Stimulated activated CD4-positive, alpha-beta T cell treated with anti-CD3 and anti-CD28 coated beads, Interleukin-15, amount 100 ng/mL, for 48 hours (primary cell): ENCODE measurements around the gene TMEM50B.
"Not testable (repeated sequence)": the region's sequence is repeated elsewhere in the genome, so short reads cannot be mapped to it uniquely, and the experiment has no call there.

ENCODE experiments used
- DNase-seq, 2 donors: peaks; one replicate each; pipeline ENCODE4 v3.0.0-alpha.2; 2020; ENCODE audit warnings: low read depth in 2 of 2

Gene TMEM50B

DNA sequence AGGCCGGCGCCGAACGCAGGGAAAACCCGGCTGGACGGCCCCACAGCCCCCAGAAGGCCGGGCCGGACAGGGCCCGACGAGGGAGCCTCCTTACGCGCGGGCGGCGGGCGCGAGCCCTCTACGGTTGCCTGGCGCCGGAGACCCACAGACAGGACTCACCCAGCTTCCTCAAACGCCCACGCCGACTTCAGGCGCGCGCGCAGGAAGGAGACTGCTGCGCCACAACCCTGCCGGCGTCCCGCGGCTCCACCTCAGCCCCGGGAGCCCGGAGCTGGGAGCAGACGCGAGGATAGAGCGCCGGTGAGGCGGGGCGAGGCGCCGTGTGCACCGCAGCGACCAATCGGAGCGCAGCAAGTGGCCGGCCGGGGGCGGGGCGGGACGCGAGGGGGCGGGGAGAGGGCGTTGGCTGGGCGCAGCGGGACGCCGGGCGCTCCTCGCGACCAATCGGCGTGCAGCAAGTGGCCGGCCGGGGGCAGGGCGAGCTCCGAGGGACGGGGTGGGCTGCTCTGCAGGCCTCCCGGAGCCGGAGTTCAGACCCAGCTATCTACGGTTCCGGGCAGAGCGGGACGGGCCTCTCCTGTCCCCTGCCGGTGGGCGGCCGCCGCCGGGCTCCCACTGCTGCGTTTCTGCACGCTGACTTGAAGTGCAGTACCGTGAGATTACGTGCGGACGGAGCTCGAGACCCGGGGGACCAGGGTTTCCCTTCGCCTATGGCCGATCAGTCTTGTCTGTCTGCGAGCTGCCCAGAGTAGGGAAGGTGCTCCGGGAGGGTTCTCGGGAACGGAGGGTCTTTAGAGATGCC is at the start of gene TMEM50B:
Gene TMEM50B (minus strand): TSS at position 296 of the 802 bp plus-strand sequence. CDS start 11,089 bp downstream, outside the sequence.
- DNase-seq, result peak; percentile 93 to 96

DNA sequence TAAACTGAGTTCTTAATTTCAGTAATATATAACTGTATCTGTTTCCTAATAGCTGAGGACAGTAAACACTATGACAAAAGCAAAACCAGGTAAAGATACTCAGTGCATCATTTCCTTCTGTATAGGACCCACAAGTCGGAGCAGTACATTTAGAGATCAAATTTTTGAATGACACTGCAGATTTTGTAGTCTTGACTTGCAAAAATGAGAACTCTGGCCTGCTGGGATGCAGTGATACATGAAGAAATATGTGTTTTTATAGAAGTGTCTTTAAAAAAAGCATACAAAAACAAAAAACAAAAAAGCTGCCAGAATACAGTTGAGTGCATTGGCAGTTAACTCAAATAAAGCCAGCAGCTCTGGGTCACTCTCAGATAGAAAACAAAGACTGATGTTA is 43.2 kb upstream of the TMEM50B start:
- no peak for DNase-seq

DNA sequence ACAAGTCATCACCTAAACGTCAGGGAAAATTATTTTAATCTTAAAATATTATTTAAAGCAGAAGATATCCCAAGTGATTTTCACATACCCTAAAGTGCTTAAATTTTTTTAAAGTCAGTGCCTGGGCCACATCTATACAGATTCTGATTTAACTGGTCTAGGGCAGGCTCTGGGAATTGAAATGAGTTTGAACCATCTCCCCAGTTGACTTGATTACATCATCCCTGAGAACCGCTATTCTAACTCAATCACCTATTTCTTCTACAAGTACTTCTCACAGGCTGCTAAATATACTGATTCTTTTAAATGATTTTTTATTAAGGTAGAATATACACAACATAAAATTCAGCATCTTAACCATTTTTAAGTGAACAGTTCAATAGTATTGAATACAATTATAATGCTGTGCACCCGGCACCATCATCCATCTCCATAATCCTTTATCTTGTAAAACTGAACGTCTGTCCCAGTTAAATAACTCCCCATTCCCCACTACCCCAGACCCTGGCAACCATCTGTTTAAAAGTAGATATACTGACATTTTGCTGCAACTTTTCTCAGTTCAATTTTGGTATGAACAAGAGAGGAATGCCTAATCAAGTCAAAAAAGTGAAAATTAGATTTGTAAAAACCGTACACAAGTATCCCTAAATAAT is 42.7 kb upstream of the TMEM50B start:
- DNase-seq, result no peak

DNA sequence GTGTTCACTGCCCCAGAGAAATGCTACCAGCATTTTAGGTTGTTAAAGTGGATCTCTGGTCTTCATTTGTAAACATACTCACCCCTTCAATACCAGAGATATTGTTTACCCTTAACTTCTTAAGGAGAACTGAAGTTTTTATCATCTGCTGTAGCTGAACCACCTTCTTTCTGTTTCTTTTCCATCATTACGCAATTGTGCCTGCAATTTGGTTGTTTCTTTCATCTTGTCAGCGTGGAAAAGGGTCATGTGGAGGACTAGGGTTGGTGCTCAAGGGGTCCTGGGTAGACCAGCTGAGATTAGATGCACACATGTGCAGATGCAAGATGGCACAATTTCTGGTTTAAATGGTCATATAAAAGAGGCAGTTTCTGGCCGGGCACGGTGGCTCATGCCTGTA is 39.1 kb upstream of the TMEM50B start:
- no peak for DNase-seq

DNA sequence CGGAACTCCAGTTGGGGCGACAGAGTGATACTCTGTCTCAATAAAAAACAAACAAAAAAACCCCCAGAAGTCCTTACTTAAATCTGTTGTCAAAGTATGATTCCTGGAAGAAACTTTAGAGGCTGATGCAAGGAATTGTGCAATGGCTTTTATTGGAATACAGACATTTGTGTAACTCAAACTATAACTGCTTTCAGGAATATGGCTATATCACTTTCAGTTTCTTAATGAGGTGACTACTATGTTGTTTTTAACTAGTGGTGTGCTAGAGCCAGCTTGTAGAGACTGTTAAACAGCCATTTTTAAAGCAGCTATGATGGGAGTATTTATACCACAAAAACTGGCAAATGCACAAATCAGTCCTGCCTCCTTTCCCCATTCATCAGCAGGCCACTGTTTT is 34.5 kb upstream of the TMEM50B start:
- no peak for DNase-seq

DNA sequence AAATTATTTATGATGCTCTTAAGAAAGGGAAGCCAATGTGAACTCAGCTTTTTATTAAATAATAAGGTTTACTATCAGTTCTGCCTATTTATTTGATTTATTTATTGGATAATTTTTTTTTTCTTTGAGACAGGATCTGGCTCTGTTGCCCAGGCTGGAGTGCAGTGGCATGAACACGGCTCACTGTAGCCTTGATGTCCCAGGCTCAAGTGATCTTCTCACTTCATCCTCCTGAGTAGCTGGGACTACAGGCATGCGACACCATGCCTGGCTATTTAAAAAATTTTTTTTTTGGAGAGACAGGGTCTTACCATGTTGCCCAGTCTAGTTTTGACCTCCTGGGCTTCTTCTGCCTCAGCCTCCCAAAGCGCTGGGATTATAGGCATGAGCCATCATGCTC is 32.7 kb upstream of the TMEM50B start:
- no peak for DNase-seq

DNA sequence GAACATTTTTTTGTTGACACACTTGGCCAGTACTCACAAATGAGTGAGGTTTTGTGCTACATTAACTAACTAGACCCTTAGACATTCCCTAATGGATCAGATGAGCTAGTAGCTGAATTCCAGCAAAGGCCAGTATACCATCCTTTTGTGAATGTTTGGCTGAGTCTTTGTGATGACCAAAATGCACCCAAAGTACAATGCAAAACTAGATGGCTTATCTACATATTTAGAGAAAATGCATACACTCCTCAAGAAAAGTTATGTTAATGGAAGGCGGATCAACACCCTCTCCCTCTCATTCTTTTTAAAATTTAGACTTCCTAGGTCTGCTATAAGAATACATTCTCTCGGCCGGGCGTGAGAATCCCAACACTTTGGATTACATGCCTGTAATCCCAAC is 31.9 kb upstream of the TMEM50B start:
- no peak for DNase-seq

DNA sequence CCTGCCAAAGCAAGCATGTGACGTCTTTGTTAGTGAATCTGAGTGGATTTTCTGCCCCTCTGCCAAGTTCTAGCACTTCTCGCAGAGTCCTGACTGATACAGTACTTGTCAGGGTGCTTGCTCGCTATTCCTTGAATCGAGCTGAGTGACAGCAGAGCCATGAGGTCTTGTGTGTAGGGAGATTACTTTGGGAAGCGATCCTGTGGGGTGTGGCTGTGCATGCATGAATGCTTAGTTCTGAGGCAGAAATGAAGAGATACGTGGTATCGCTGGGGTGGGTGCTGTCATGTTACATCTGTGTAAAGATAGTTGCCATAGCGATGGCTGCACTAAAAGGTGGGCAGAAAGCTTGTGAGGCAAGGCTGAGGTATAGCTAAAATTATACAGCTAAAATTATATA is 31.1 kb upstream of the TMEM50B start:
- no peak for DNase-seq

DNA sequence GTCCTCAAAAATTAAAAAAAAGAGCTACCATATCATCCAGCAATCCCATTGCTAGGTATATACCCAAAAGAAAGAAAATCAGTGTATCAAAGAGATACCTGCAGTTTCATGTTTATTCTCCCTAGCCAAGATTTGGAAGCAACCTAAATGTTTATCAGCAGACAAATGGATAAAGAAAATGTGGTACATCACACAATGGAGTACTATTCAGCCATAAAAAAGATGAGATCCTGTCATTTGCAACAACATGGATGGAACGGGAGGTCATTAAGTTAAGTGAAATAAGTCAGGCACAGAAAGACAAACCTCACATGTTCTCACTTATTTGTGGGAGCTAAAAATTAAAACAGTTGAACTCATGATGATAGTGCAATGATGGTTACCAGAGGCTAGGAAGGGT is 27.2 kb upstream of the TMEM50B start:
- not testable (repeated sequence) for DNase-seq

DNA sequence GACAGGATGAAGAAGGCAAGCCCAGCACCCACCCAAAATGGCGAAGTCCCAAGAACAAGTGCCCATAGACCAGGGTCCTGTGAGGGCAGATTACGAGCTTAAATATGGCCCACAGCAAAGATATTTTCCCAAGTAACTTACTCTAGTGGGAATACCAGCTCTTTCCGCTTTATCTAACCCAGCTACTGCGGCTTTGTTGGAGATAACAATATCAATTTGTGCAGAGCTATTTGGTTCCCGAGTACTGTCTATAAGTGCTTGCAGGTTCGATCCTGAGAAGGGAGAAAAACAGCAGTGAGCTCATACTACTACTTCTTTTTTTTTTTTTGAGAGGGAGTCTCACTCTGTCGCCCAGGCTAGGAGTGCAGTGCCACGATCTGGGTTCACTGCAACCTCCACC is 26.1 kb upstream of the TMEM50B start:
- DNase-seq, result no peak

DNA sequence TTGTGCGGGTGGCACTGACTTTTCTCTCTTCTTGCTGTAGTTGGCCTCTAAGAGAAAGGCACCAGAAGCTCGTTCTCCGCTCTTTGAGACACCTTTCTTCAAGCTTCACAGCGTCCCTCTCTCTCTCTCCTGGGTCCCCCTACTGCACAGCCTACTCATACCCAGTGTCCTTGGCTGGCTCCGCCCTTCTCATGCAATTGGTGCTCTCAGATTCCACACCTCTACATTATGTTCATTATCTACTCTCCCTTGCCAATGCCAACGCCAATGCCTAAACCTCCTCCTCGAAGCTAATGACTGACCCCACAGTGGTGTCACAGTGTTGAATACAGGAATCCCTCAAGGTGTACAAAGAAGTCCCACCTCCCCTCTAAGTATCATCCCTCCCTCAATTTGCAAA is 16.6 kb upstream of the TMEM50B start:
- DNase-seq, result no peak

DNA sequence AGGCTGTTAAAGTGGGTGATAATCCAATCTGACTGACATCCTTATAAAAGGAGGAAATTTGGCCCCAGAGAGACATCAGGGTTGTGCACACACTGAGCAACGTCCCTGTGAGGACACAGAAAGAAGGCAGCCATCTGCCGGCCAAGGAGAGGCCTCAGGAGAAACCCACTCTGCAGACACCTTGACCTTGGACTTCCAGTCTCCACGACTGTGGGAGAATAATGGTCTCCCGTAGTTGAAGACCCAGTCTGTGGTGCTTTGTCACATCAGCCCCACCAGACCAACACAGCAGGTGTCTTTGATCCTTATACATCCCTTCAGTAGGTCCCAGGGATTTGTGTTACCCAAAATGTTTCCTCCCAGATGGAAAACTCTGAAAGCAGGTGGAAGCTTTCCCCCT is 16.0 kb upstream of the TMEM50B start:
- DNase-seq, result no peak

DNA sequence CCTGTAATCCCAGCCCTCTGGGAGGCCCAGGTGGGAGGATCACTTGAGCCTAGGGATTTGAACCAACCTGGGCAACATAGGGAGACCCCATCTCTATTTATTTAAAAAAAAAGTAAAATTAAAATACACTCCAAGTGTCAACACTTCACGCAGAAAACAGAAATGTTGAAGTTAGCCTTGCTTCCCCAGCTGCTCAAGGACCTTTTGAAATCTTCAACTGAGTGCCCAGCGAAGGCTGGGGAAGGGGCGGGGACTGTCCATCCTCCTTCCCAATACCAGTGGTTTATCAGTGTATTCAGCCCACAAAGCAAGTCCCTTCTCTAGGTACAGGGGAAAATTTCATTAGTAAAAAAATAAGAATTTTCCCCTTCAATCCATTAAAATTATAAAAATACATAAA is 14.0 kb upstream of the TMEM50B start:
- DNase-seq, result no peak

DNA sequence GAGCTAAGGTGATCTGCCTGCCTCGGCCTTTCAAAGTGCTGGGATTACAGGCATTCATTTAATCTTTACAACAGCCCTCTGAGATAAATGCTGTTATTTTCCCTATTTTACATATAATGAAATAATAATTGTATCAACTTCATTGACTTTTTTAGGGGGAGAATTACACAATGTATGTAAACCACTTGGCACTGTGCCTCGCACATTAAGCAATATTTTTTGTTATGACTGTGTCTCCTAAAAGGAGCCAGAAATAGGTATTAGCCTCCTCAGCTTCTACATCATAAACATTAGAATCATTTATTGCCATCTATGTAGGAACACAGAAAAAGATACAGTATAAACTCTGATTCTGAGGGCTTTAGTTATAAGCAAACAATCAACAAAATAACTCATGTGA is 12.8 kb upstream of the TMEM50B start:
- no peak for DNase-seq

DNA sequence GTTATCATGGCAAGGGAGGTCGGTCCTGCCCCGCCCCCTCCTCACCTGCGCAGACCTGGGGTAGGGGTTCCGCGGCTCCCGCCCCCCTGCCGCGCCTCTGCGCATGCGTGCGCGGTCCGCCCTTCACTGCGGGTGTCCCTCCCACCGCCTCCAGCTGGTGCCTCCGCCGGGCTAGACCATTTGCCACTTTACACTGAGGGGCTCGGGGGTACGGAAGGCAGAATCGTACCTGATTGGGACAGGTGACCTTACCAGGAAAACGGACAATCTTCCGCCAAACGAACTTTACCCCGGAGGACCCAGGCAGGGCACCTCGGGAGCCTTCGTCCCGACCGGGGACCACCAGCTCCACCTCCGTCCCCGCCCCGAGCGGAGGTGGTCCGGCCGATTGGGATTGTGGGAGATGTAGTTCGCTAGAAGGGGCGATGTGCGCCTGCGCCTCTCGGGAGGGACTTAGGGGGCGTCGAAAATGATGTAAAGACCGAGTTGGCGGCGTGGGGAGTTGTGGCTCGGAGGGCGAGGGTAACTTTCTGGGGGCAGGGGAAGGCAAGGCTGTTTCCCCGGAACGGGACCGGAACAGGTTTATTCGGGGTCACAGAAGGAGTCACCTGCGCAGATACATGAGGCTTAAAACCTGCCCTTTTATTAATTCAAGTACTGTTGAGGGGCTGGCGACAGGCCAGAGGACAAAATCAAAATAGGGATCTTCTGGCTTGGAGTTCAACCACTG is 11.8 kb upstream of the TMEM50B start, which contains the start of gene DNAJC28:
Gene DNAJC28 (minus strand): TSS at position 344 of the 730 bp plus-strand sequence. CDS start 2,323 bp downstream, outside the sequence.
- DNase-seq, result peak; percentile 86 to 91

DNA sequence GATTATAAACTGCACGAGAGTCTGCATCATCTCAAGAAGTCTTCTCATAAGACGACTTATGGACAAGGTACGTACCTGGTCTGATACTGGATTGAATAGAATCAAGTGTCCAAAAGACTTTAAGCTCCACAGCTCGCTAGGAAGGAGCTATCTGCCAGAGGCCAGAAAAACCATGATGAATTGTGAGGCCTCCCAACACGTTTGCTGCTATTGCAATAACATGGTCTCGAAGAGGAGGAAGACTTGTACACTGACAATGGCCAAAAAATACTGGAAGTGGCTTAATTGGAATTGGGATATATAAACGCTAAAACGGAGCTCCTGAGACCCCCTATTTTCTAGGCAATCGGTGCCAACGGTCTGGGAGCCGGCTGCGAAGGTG is 11.2 kb upstream of the TMEM50B start:
- no peak for DNase-seq

DNA sequence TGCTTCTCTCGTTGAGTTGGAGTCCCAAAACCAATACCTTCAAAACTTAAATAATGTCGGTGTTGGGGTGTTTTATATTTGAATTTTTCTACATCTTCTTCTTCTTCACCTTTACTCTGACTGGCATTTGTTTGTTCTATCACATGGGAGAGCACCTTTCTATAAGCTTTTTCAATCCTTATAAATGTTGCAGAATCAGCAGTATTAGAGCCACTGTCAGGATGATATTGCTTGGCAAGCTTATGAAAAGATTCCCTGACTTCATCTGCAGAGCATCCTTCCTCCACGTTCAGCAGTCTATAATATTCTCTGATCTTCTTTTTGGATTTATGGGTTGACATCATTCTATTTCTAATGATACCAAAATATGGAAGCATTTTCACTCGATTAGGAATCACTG is 9.2 kb upstream of the TMEM50B start:
- DNase-seq, result no peak

DNA sequence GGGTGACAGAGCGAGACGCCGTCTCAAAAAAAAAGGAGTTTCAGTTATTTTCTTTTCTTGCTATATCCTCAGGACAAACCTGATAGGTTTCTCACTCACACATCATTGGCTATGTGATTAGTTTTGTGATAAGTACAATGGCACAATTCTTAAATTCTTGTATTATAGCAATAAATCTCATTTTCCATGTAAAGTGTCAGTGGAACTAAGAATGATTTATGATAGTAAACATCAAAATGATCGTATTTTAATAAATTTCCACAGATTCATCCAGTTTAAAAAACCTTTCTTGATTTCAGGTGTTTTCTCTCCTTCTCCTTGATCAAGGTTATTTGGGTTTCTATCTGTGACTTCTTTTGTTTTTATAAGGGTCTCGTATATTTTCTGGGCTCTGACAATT is 8.2 kb upstream of the TMEM50B start:
- DNase-seq, result no peak

DNA sequence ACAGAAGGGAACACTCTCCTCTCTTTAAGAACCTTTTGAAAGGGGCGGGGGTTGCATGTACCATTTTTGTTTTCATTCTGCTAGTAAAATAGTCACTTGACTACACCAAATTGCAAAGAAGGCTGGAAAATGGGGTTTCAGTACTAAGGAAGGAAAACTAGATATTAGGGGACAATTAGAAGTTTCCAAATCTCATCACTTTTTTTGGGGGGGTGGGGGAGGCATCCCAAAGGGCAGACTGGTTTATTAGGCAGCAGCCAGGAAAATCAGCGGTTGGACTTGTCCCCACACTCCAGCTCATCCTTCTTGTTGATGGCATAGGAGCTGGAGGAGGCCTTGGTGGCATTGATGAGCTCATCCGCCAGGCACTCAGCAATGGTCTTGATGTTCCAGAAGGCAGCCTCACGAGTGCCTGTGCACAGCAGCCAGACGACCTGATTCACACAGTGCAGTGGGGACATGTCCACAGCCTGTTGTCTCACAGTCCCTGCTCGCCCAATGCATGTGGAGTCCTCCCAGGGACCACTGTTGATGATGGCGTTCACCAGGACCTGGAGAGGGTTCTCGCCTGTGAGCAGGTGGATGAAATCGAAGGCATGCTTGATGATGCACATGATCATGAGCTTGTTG is 1.7 kb upstream of the TMEM50B start:
- DNase-seq, result no peak

DNA sequence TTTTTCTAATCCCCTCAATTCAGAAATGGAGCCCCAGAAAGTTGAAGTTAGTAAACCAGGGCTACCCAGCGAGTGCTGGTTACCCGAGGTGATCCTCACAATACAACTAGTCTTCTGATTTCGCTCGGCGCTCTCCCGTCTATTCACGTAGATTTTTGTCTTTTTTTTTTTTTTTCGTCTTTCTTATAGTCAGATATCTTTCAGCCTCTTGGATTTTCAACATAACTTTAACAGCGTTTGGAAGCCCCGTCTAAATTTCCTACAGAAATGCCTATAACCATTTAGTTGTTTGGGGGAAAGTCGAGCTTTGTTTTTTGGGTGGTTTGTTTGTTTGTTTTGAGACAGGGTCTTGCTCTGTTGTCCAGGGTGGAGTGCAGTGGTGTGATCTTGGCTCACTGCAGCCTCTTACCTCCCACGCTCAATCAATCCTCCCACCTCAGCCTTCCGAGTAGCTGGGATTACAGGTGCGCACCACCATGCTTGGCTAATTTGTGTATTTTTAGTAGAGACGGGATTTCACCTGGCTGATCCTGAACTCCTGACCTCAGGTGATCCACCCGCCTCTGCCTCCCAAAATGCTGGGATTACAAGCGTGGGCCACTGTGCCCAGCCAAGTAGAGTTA is 818 bp upstream of the TMEM50B start:
- no peak for DNase-seq

DNA sequence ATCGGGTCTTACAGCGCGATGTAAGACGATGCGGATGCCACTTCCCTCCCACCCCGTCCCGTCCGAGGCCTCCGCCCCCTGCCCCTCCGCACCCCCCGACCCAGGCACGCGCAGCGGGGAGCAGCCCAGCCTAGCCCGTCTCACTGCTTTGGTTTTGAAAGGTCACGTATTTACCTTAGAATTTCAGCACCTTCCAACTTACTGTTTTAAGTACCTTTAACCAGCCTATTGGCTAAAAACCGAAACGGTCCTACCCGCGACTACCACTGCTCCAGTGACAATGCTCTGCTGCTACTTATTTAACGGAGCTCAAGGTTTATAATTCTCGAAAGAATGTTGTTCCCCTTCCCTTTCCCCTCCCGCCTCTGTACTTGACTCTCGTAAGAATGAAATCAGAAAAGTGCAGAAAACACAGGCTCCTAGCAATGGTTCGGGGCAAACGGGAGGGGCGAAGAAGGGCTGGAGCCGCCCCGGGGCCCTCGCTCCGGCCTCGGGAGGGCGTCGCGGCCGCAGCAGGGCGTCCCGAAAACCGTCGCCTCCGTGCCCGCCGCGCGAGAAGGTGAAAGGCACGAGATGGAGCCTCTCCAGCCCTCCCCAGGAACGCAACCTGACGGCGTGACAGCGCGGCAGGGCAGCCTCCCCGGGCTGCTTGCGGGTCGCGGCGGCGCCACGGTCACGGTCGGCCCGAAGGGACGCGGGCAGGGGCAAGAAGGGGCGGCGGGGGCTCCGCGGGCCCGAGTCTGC is 667 bp downstream of the TMEM50B start:
- peak in 1 of 2 donors; percentile 23 for DNase-seq
